Measurements from ENCODE around the gene STMN1. TPM values are rescaled to one million over a fixed set of nuclear protein-coding genes. Genes with fewer than 3 reads are reported as not detected.

The STMN1 gene
- 444 and 486 TPM in 2 replicates for polyA plus RNA-seq (2013)

GRCh38 chr1:25905680-25906643 lies at the start of gene STMN1:
Gene STMN1, minus strand, starts transcription at chr1:25906419. Its CDS starts 1,743 bp downstream, at chr1:25904676.
- no CpG with 5 or more reads among the region's 102 CpGs for WGBS (ENCODE audit: extremely low coverage, insufficient coverage, insufficient read length)
- Histone ChIP-seq H4K12ac (ENCODE audit: low read depth, low read length) (peak within 1 kb of the TSS; percentile 95), H2AFZ (ENCODE audit: insufficient read depth, low read length, poor library complexity) (peak within 1 kb of the TSS; percentile 91), H3K9me3 (ENCODE audit: insufficient read depth, low read depth, low read length) (no peaks in the 10 kb centered on the region), H3K4me3 (ENCODE audit: low read depth, low read length) (peak within 1 kb of the TSS; percentile 96), H4K8ac (ENCODE audit: low read depth, low read length) (peak within 1 kb of the TSS; percentile 95), H3K79me2 (ENCODE audit: control insufficient read depth, insufficient read depth, low read length, poor library complexity) (peaks cover 14% of the 10 kb centered on the region), H3K27me3 (ENCODE audit: insufficient read depth, low read length) (no peaks in the 10 kb centered on the region), H2BK12ac (ENCODE audit: low read length) (peak within 1 kb of the TSS; percentile 61), H3K36me3 (ENCODE audit: control insufficient read depth in 1 of 2, insufficient read depth in 2 of 2, low read length in 2 of 2) (peaks cover 5 to 17% of the 10 kb centered on the region in 2 experiments), H3K4ac (ENCODE audit: low read depth, low read length) (peak within 1 kb of the TSS; percentile 98), H3K27ac (ENCODE audit: low read depth, low read length) (peak within 1 kb of the TSS; percentile 91), H4K91ac (ENCODE audit: low read depth, low read length) (peak within 1 kb of the TSS; percentile 97), H3K14ac (ENCODE audit: low read length) (peak within 1 kb of the TSS; percentile 92), H3K18ac (ENCODE audit: low read length) (peak within 1 kb of the TSS; percentile 96), H2BK120ac (ENCODE audit: insufficient read depth, low read length, poor library complexity) (peak within 1 kb of the TSS; percentile 85), H3K79me1 (ENCODE audit: low read length) (peaks cover 10% of the 10 kb centered on the region), H3K4me1 (ENCODE audit: control insufficient read depth in 1 of 2, insufficient read depth in 2 of 2, low read length in 2 of 2) (peaks cover 4 to 12% of the 10 kb centered on the region in 2 experiments), H3K9ac (ENCODE audit: low read length) (peak within 1 kb of the TSS; percentile 98), H2AK5ac (ENCODE audit: low read length) (peak within 1 kb of the TSS; percentile 67), H3K4me2 (ENCODE audit: low read length) (peak within 1 kb of the TSS; percentile 96), H3K23ac (ENCODE audit: low read length) (no peak within 1 kb of the TSS), H2BK5ac (ENCODE audit: low read depth, low read length, poor library complexity) (peak within 1 kb of the TSS; percentile 94)
- peak; percentile 53 to 78 for DNase-seq

GRCh38 chr1:25955553-25955952 lies 49.3 kb upstream of the STMN1 start:
- Histone ChIP-seq H3K79me2 (ENCODE audit: control insufficient read depth, insufficient read depth, low read length, poor library complexity) (no peaks in the 10 kb centered on the region), H2AFZ (ENCODE audit: insufficient read depth, low read length, poor library complexity) (no peak overlapping the region), H3K27me3 (ENCODE audit: insufficient read depth, low read length) (no peaks in the 10 kb centered on the region), H3K4me2 (ENCODE audit: low read length) (no peak overlapping the region), H3K23ac (ENCODE audit: low read length) (no peak overlapping the region), H3K4me3 (ENCODE audit: low read depth, low read length) (no peak overlapping the region), H2BK12ac (ENCODE audit: low read length) (no peak overlapping the region), H2BK120ac (ENCODE audit: insufficient read depth, low read length, poor library complexity) (no peak overlapping the region), H2BK5ac (ENCODE audit: low read depth, low read length, poor library complexity) (no peak overlapping the region), H3K36me3 (ENCODE audit: control insufficient read depth in 1 of 2, insufficient read depth in 2 of 2, low read length in 2 of 2) (peaks cover 6 to 11% of the 10 kb centered on the region in 2 experiments), H2AK5ac (ENCODE audit: low read length) (no peak overlapping the region), H3K27ac (ENCODE audit: low read depth, low read length) (no peak overlapping the region), H3K18ac (ENCODE audit: low read length) (no peak overlapping the region), H4K91ac (ENCODE audit: low read depth, low read length) (no peak overlapping the region), H4K8ac (ENCODE audit: low read depth, low read length) (no peak overlapping the region), H3K4ac (ENCODE audit: low read depth, low read length) (no peak overlapping the region), H4K12ac (ENCODE audit: low read depth, low read length) (no peak overlapping the region), H3K4me1 (ENCODE audit: control insufficient read depth in 1 of 2, insufficient read depth in 2 of 2, low read length in 2 of 2) (peaks cover 0 to 5% of the 10 kb centered on the region in 2 experiments), H3K79me1 (ENCODE audit: low read length) (no peaks in the 10 kb centered on the region), H3K9ac (ENCODE audit: low read length) (no peak overlapping the region), H3K14ac (ENCODE audit: low read length) (no peak overlapping the region), H3K9me3 (ENCODE audit: insufficient read depth, low read depth, low read length) (no peaks in the 10 kb centered on the region)
- no peak for DNase-seq

- no peaks in the 10 kb centered on the region for H3K9me3 ChIP-seq (ENCODE audit: insufficient read depth, low read depth, low read length)
- H2AK5ac ChIP-seq (ENCODE audit: low read length), result no peak overlapping the region
- DNase-seq, result peak; percentile 92 to 96
- H4K8ac ChIP-seq (ENCODE audit: low read depth, low read length), result no peak overlapping the region
- H3K9ac ChIP-seq (ENCODE audit: low read length), result no peak overlapping the region
- H4K12ac ChIP-seq (ENCODE audit: low read depth, low read length), result no peak overlapping the region
- H3K4me1 ChIP-seq (ENCODE audit: control insufficient read depth in 1 of 2, insufficient read depth in 2 of 2, low read length in 2 of 2), result peaks cover 0 to 5% of the 10 kb centered on the region in 2 experiments
- no peak overlapping the region for H3K18ac ChIP-seq (ENCODE audit: low read length)
- no peak overlapping the region for H3K4me2 ChIP-seq (ENCODE audit: low read length)
- no peaks in the 10 kb centered on the region for H3K27me3 ChIP-seq (ENCODE audit: insufficient read depth, low read length)
- WGBS (ENCODE audit: extremely low coverage, insufficient coverage, insufficient read length), result no CpG with 5 or more reads among the region's 10 CpGs
- H3K23ac ChIP-seq (ENCODE audit: low read length), result no peak overlapping the region
- no peak overlapping the region for H2BK12ac ChIP-seq (ENCODE audit: low read length)
- H2BK120ac ChIP-seq (ENCODE audit: insufficient read depth, low read length, poor library complexity), result no peak overlapping the region
- H3K14ac ChIP-seq (ENCODE audit: low read length), result no peak overlapping the region
- H3K36me3 ChIP-seq (ENCODE audit: control insufficient read depth in 1 of 2, insufficient read depth in 2 of 2, low read length in 2 of 2), result peaks cover 4 to 7% of the 10 kb centered on the region in 2 experiments
- no peak overlapping the region for H4K91ac ChIP-seq (ENCODE audit: low read depth, low read length)
- no peak overlapping the region for H3K4me3 ChIP-seq (ENCODE audit: low read depth, low read length)
- H2BK5ac ChIP-seq (ENCODE audit: low read depth, low read length, poor library complexity), result no peak overlapping the region
- H3K4ac ChIP-seq (ENCODE audit: low read depth, low read length), result no peak overlapping the region
- no peak overlapping the region for H2AFZ ChIP-seq (ENCODE audit: insufficient read depth, low read length, poor library complexity)
- no peaks in the 10 kb centered on the region for H3K79me2 ChIP-seq (ENCODE audit: control insufficient read depth, insufficient read depth, low read length, poor library complexity)
- H3K27ac ChIP-seq (ENCODE audit: low read depth, low read length), result no peak overlapping the region
- H3K79me1 ChIP-seq (ENCODE audit: low read length), result no peaks in the 10 kb centered on the region
These were observed 48.2 kb upstream of the STMN1 start for GRCh38 chr1:25954282-25954938.

GRCh38 chr1:25952841-25953401 lies 46.7 kb upstream of the STMN1 start:
- no CpG with 5 or more reads among the region's 4 CpGs for WGBS (ENCODE audit: extremely low coverage, insufficient coverage, insufficient read length)

More at GRCh38 chr1:25952841-25953401, 46.7 kb upstream of the STMN1 start:
- Histone ChIP-seq H3K79me2 (ENCODE audit: control insufficient read depth, insufficient read depth, low read length, poor library complexity) (no peaks in the 10 kb centered on the region), H3K9ac (ENCODE audit: low read length) (no peak overlapping the region), H3K27me3 (ENCODE audit: insufficient read depth, low read length) (no peaks in the 10 kb centered on the region), H2BK120ac (ENCODE audit: insufficient read depth, low read length, poor library complexity) (no peak overlapping the region), H3K9me3 (ENCODE audit: insufficient read depth, low read depth, low read length) (no peaks in the 10 kb centered on the region), H3K23ac (ENCODE audit: low read length) (no peak overlapping the region), H2AFZ (ENCODE audit: insufficient read depth, low read length, poor library complexity) (no peak overlapping the region), H3K4me1 (ENCODE audit: control insufficient read depth in 1 of 2, insufficient read depth in 2 of 2, low read length in 2 of 2) (peaks cover 0 to 5% of the 10 kb centered on the region in 2 experiments), H3K4me3 (ENCODE audit: low read depth, low read length) (no peak overlapping the region), H3K18ac (ENCODE audit: low read length) (no peak overlapping the region), H2BK12ac (ENCODE audit: low read length) (no peak overlapping the region), H3K27ac (ENCODE audit: low read depth, low read length) (no peak overlapping the region), H4K8ac (ENCODE audit: low read depth, low read length) (no peak overlapping the region), H3K4ac (ENCODE audit: low read depth, low read length) (no peak overlapping the region), H3K4me2 (ENCODE audit: low read length) (no peak overlapping the region), H3K14ac (ENCODE audit: low read length) (no peak overlapping the region), H4K12ac (ENCODE audit: low read depth, low read length) (no peak overlapping the region), H2AK5ac (ENCODE audit: low read length) (no peak overlapping the region), H2BK5ac (ENCODE audit: low read depth, low read length, poor library complexity) (no peak overlapping the region), H4K91ac (ENCODE audit: low read depth, low read length) (no peak overlapping the region), H3K36me3 (ENCODE audit: control insufficient read depth in 1 of 2, insufficient read depth in 2 of 2, low read length in 2 of 2) (peaks cover 0 to 2% of the 10 kb centered on the region in 2 experiments), H3K79me1 (ENCODE audit: low read length) (no peaks in the 10 kb centered on the region)
- DNase-seq, result no peak

Measured in trophoblast cell (in vitro differentiated cells and primary cell).